ENCODE measurements around the gene SLC47A1. TPM values are rescaled to one million over a fixed set of nuclear protein-coding genes. Genes with fewer than 3 reads are reported as not detected.

Gene SLC47A1
- total and polyA plus RNA-seq, 2 of the 13 experiments (the other 11 are each of a cell fraction or from before 2014, with no cell fraction given) = 42.1 to 67.5 TPM

- no peak overlapping the region for H3K9ac ChIP-seq (ENCODE audit: insufficient read depth, low read depth, low read length)
- POLR2A ChIA-PET = no interaction called here
- no peaks in the 10 kb centered on the region for H3K9me3 ChIP-seq (ENCODE audit: low read length)
- CTCF ChIA-PET (ENCODE audit: low intra/inter-chr PET ratio, low total read pairs) = no interaction called here
- no peaks in the 10 kb centered on the region for H3K27me3 ChIP-seq (ENCODE audit: control insufficient read depth in 1 of 2, insufficient read depth in 2 of 2, low read length in 2 of 2)
- H3K4me1 ChIP-seq (ENCODE audit: insufficient read depth, low read length) = peaks cover 14% of the 10 kb centered on the region
- H2AFZ ChIP-seq (ENCODE audit: low read length) = no peak overlapping the region
- no peak for ATAC-seq
- 78% methylated on average over 9 of the region's 9 CpGs for WGBS (ENCODE audit: low lambda C conversion rate)
- intact Hi-C loops (cut with micrococcal nuclease; ENCODE audit: unreplicated experiment) (loop anchor here (10.0 kb wide), 1 partner anchor 54 kb away; the partner anchor contains the start of gene ALDH3A2), in situ Hi-C loops (cut with HindIII; ENCODE audit: extremely low pct_ligation_motif_present, low pct_unique_long_range_greater_than_20kb) (no loop called here)
- no peak overlapping the region for H3K27ac ChIP-seq (ENCODE audit: extremely low read length, insufficient read depth, low read length)
- no peaks in the 10 kb centered on the region for H3K36me3 ChIP-seq (replicated peaks in 1 of 2; ENCODE audit: control insufficient read depth in 1 of 2, insufficient read depth in 2 of 2, low read length in 2 of 2)
- no peaks in the 10 kb centered on the region for H4K20me1 ChIP-seq (ENCODE audit: insufficient read depth, low read length)
- DNase-seq (ENCODE audit: low spot score) = no peak
- no peaks in the 10 kb centered on the region for H3K79me2 ChIP-seq (ENCODE audit: insufficient read depth, low read length)
- BruUV-seq (replicated peaks) = no TSS peak
- H3K4me3 ChIP-seq (replicated peaks in 1 of 3; ENCODE audit: insufficient read depth in 1 of 3, low read depth in 2 of 3, low read length in 3 of 3) = no peak overlapping the region
- no peak overlapping the region for H3K4me2 ChIP-seq (ENCODE audit: low read depth, low read length)
- FAIRE-seq = no peak
- TF ChIP-seq ZNF225 (CRISPR knock-in tag; IDR thresholded peaks at IDR 0.05) (no peak), ZZZ3 (CRISPR knock-in tag; IDR thresholded peaks at IDR 0.05; ENCODE audit: borderline replicate concordance) (no peak), MIER2 (CRISPR knock-in tag; IDR thresholded peaks at IDR 0.05) (no peak), MEIS2 (CRISPR knock-in tag; IDR thresholded peaks at IDR 0.05) (no peak), KAT8 (CRISPR knock-in tag; IDR thresholded peaks at IDR 0.05) (no peak), CEBPZ (IDR thresholded peaks at IDR 0.05; ENCODE audit: low read length) (no peak), NCOR1 (IDR thresholded peaks at IDR 0.05; ENCODE audit: borderline replicate concordance, low read length) (no peak), ASH2L (IDR thresholded peaks at IDR 0.05; ENCODE audit: insufficient read length, low read depth, low read length) (no peak), CSRNP1 (CRISPR knock-in tag; IDR thresholded peaks at IDR 0.05) (no peak), ZMYM3 (CRISPR knock-in tag; IDR thresholded peaks at IDR 0.05) (no peak), DMTF1 (CRISPR knock-in tag; IDR thresholded peaks at IDR 0.05) (no peak), GTF2F1 (IDR thresholded peaks at IDR 0.05; ENCODE audit: low read length) (no peak), PAXIP1 (CRISPR knock-in tag; conservative IDR thresholded peaks at IDR 0.05) (no peak), ZKSCAN5 (CRISPR knock-in tag; IDR thresholded peaks at IDR 0.05) (no peak), ZNF296 (CRISPR knock-in tag; conservative IDR thresholded peaks at IDR 0.05) (no peak)
Measured at GRCh38 chr17:19590451-19590850, 56.8 kb downstream of the SLC47A1 start.
